ENCODE measurements around the gene TM4SF18. TPM values are rescaled to one million over a fixed set of nuclear protein-coding genes. Genes with fewer than 3 reads are reported as not detected.

TM4SF18 gene
- total RNA-seq, 4 donors from 2014 or later = 6.7 to 35.5 (median 14.6) TPM

GRCh38 chr3:149284034-149284433 is 49.4 kb downstream of the TM4SF18 start:
- no peak overlapping the region for H3K4me3 ChIP-seq
- H3K4me1 ChIP-seq = no peaks in the 10 kb centered on the region
- no peaks in the 10 kb centered on the region for H3K36me3 ChIP-seq
- TF ChIP-seq POLR2A (IDR thresholded peaks at IDR 0.05) (no peak), CTCF (IDR thresholded peaks at IDR 0.05) (no peak)
- no peaks in the 10 kb centered on the region for H3K9me3 ChIP-seq
- no peaks in the 10 kb centered on the region for H3K27me3 ChIP-seq
- intact Hi-C loops (cut with DNase I; ENCODE audit: low total_unique reads) = no loop called here
- DNase-seq = no peak
- H3K27ac ChIP-seq = no peak overlapping the region

- Histone ChIP-seq H3K4me3 (no peak overlapping the region), H3K4me1 (no peaks in the 10 kb centered on the region), H3K36me3 (no peaks in the 10 kb centered on the region), H3K9me3 (no peaks in the 10 kb centered on the region), H3K27ac (no peak overlapping the region), H3K27me3 (no peaks in the 10 kb centered on the region)
- TF ChIP-seq CTCF (IDR thresholded peaks at IDR 0.05) (no peak), POLR2A (IDR thresholded peaks at IDR 0.05) (no peak)
- intact Hi-C loops (cut with DNase I; ENCODE audit: low total_unique reads) = no loop called here
- no peak for DNase-seq
Observed at GRCh38 chr3:149283401-149283800, 50.0 kb downstream of the TM4SF18 start.

- intact Hi-C loops (cut with DNase I; ENCODE audit: low total_unique reads) = no loop called here
- Histone ChIP-seq H3K27ac (no peak overlapping the region), H3K4me3 (no peak overlapping the region), H3K27me3 (no peaks in the 10 kb centered on the region), H3K9me3 (no peaks in the 10 kb centered on the region), H3K36me3 (no peaks in the 10 kb centered on the region), H3K4me1 (no peaks in the 10 kb centered on the region)
- DNase-seq = no peak
- TF ChIP-seq CTCF (IDR thresholded peaks at IDR 0.05) = no peak
- no peak for TF ChIP-seq POLR2A (IDR thresholded peaks at IDR 0.05)
Observed at GRCh38 chr3:149282836-149283235, 50.6 kb downstream of the TM4SF18 start.

GRCh38 chr3:149282322-149282721 is 51.1 kb downstream of the TM4SF18 start:
- DNase-seq = no peak
- TF ChIP-seq CTCF (IDR thresholded peaks at IDR 0.05) = no peak
- Histone ChIP-seq H3K4me3 (no peak overlapping the region), H3K4me1 (no peaks in the 10 kb centered on the region), H3K27ac (no peak overlapping the region), H3K27me3 (no peaks in the 10 kb centered on the region), H3K36me3 (no peaks in the 10 kb centered on the region), H3K9me3 (no peaks in the 10 kb centered on the region)
- intact Hi-C loops (cut with DNase I; ENCODE audit: low total_unique reads) = no loop called here

GRCh38 chr3:149280671-149281349 is 52.6 kb downstream of the TM4SF18 start:
- Histone ChIP-seq H3K27me3 (no peaks in the 10 kb centered on the region), H3K36me3 (no peaks in the 10 kb centered on the region), H3K9me3 (no peaks in the 10 kb centered on the region), H3K27ac (no peak overlapping the region), H3K4me3 (no peak overlapping the region), H3K4me1 (no peaks in the 10 kb centered on the region)
- TF ChIP-seq POLR2A (IDR thresholded peaks at IDR 0.05) = no peak
- no peak for TF ChIP-seq CTCF (IDR thresholded peaks at IDR 0.05)
- intact Hi-C loops (cut with DNase I; ENCODE audit: low total_unique reads) = no loop called here
- DNase-seq = no peak

All from uterus (tissue), 4 donors.